OCI-LY1 (cell line): Measurements from ENCODE around the gene DUSP22.

Source experiments
- H2AFZ ChIP-seq: fragments of 200-600 bp; sonication (generic), shearing (Covaris generic); 2 replicates; pipeline ENCODE4 v1.6.0; 2014; ENCODE audit warnings: antibody characterized with exemption, mild to moderate bottlenecking, low read length
- H3F3A ChIP-seq: fragments of 200-600 bp; sonication (generic), shearing (Covaris generic); 2 replicates; pipeline ENCODE4 v1.6.0; 2014; ENCODE audit warnings: mild to moderate bottlenecking, antibody characterized with exemption, low read length, moderate library complexity; ENCODE audit not compliant: insufficient read depth
- H3K27ac ChIP-seq: fragments of 200-600 bp; sonication (generic); 2 replicates; pipeline ENCODE4 v1.5.1; 2014; ENCODE audit warnings: low read length, mixed run types, mild to moderate bottlenecking, low read depth; ENCODE audit not compliant: poor library complexity, severe bottlenecking
- H3K27me3 ChIP-seq: fragments of 200-600 bp; sonication (generic); 2 replicates; pipeline ENCODE4 v1.6.0; 2014; ENCODE audit warnings: antibody characterized with exemption, mild to moderate bottlenecking, low read length, moderate library complexity; ENCODE audit not compliant: insufficient read depth
- H3K36me3 ChIP-seq: fragments of 200-600 bp; sonication (generic); 2 replicates; pipeline ENCODE4 v1.6.1; 2014; ENCODE audit warnings: mild to moderate bottlenecking, antibody characterized with exemption, low read length, moderate library complexity, mixed read lengths; ENCODE audit not compliant: insufficient read depth
- H3K4me1 ChIP-seq: fragments of 200-600 bp; sonication (generic); 2 replicates; pipeline ENCODE4 v1.5.1; 2014; ENCODE audit warnings: mild to moderate bottlenecking, low read length, moderate library complexity; ENCODE audit not compliant: insufficient read depth, severe bottlenecking
- H3K4me2 ChIP-seq: fragments of 200-600 bp; sonication (generic), shearing (Covaris generic); 2 replicates; pipeline ENCODE4 v1.6.1; 2014; ENCODE audit warnings: low read length
- H3K4me3 ChIP-seq: fragments of 200-600 bp; sonication (generic); 2 replicates; pipeline ENCODE4 v1.5.1; 2014; ENCODE audit warnings: low read length, low read depth, mild to moderate bottlenecking, mixed read lengths; ENCODE audit not compliant: poor library complexity, severe bottlenecking
- H3K79me2 ChIP-seq: fragments of 200-600 bp; shearing (Covaris generic); 2 replicates; pipeline ENCODE4 v1.6.1; 2016; ENCODE audit warnings: mixed run types, low read length, mixed read lengths; ENCODE audit not compliant: insufficient read depth
- H3K9ac ChIP-seq: fragments of 200-600 bp; sonication (generic), shearing (Covaris generic); 2 replicates; pipeline ENCODE4 v1.6.1; 2014; ENCODE audit warnings: mild to moderate bottlenecking, low read length, mixed read lengths
- H3K9me2 ChIP-seq: fragments of 200-600 bp; sonication (generic), shearing (Covaris generic); 2 replicates; pipeline ENCODE4 v1.6.1; 2014; ENCODE audit warnings: low read depth, mild to moderate bottlenecking, low read length, mixed read lengths
- H3K9me3 ChIP-seq: fragments of 200-600 bp; shearing (Covaris generic); 2 replicates; pipeline ENCODE4 v1.6.1; 2014; ENCODE audit warnings: low read length, mixed read lengths
- H4K20me1 ChIP-seq: fragments of 200-600 bp; sonication (generic), shearing (Covaris generic); 2 replicates; pipeline ENCODE4 v1.6.0; 2016; ENCODE audit warnings: mild to moderate bottlenecking, low read length; ENCODE audit not compliant: insufficient read depth
- CTCF ChIP-seq: fragments of 200-600 bp; sonication (generic), shearing (Covaris generic); IDR thresholded peaks from 2 replicates; pipeline ENCODE4 v1.5.1; 2017; ENCODE audit warnings: mild to moderate bottlenecking, antibody characterized with exemption, low read length, moderate library complexity, mixed read lengths
- EZH2 ChIP-seq: fragments of 200-600 bp; sonication (generic), shearing (Covaris generic); IDR thresholded peaks from 2 replicates; pipeline ENCODE4 v1.8.0; 2017; ENCODE audit warnings: borderline replicate concordance, mixed run types, mild to moderate bottlenecking, antibody characterized with exemption, low read length, moderate library complexity, mixed read lengths

DUSP22 gene

GRCh38 chr6:340186-340955, 48.1 kb downstream of the DUSP22 start:
- H3K79me2 ChIP-seq: no peaks in the 10 kb centered on the region
- TF ChIP-seq CTCF: no peak
- no peak for TF ChIP-seq EZH2
- no peaks in the 10 kb centered on the region for H3K9me2 ChIP-seq
- H3K9ac ChIP-seq: no peak overlapping the region
- no peak overlapping the region for H3K4me2 ChIP-seq
- no peaks in the 10 kb centered on the region for H3F3A ChIP-seq
- no peaks in the 10 kb centered on the region for H3K36me3 ChIP-seq
- no peak overlapping the region for H3K27ac ChIP-seq
- no peak overlapping the region for H2AFZ ChIP-seq
- H4K20me1 ChIP-seq: no peaks in the 10 kb centered on the region
- H3K9me3 ChIP-seq: no peaks in the 10 kb centered on the region
- no peak overlapping the region for H3K4me3 ChIP-seq
- no peaks in the 10 kb centered on the region for H3K27me3 ChIP-seq
- H3K4me1 ChIP-seq: no peaks in the 10 kb centered on the region

- H3K79me2 ChIP-seq: no peaks in the 10 kb centered on the region
- H3K9me3 ChIP-seq: no peaks in the 10 kb centered on the region
- H3K4me2 ChIP-seq: no peak overlapping the region
- TF ChIP-seq CTCF (no peak), EZH2 (no peak)
- no peak overlapping the region for H3K27ac ChIP-seq
- no peak overlapping the region for H3K4me3 ChIP-seq
- no peak overlapping the region for H2AFZ ChIP-seq
- no peaks in the 10 kb centered on the region for H3F3A ChIP-seq
- H3K27me3 ChIP-seq: no peaks in the 10 kb centered on the region
- H3K36me3 ChIP-seq: no peaks in the 10 kb centered on the region
- no peaks in the 10 kb centered on the region for H4K20me1 ChIP-seq
- no peaks in the 10 kb centered on the region for H3K4me1 ChIP-seq
- H3K9ac ChIP-seq: no peak overlapping the region
- no peaks in the 10 kb centered on the region for H3K9me2 ChIP-seq
Observed at GRCh38 chr6:340991-341827, 48.9 kb downstream of the DUSP22 start.

- peaks cover 8% of the 10 kb centered on the region for H3K4me1 ChIP-seq
- H3K79me2 ChIP-seq: no peaks in the 10 kb centered on the region
- TF ChIP-seq CTCF (no peak), EZH2 (no peak)
Observed at GRCh38 chr6:341914-342831, 49.9 kb downstream of the DUSP22 start.

More at GRCh38 chr6:341914-342831, 49.9 kb downstream of the DUSP22 start:
- H3K27me3 ChIP-seq: no peaks in the 10 kb centered on the region
- H3K9me3 ChIP-seq: no peaks in the 10 kb centered on the region
- no peak overlapping the region for H3K4me3 ChIP-seq
- H3F3A ChIP-seq: no peaks in the 10 kb centered on the region
- no peak overlapping the region for H2AFZ ChIP-seq
- no peaks in the 10 kb centered on the region for H4K20me1 ChIP-seq
- no peaks in the 10 kb centered on the region for H3K36me3 ChIP-seq
- no peak overlapping the region for H3K9ac ChIP-seq
- H3K27ac ChIP-seq: no peak overlapping the region
- H3K4me2 ChIP-seq: no peak overlapping the region
- no peaks in the 10 kb centered on the region for H3K9me2 ChIP-seq
